GM21423 (cell line): ENCODE measurements around the gene SLC12A3.
A peak's percentile ranks its signal among the peaks of the same experiment; 100 is the strongest.

Experiments used
- ATAC-seq: cut with Tn5 transposase; IDR thresholded peaks from one replicate; pipeline ENCODE4 v1.9.1; 2021; ENCODE audit warnings: mild to moderate bottlenecking, moderate library complexity; ENCODE audit not compliant: unreplicated experiment

Gene SLC12A3

GRCh38 chr16:56938664-56939513, 73.9 kb downstream of the SLC12A3 start:
- no peak for ATAC-seq

- ATAC-seq: no peak
These were observed 74.8 kb downstream of the SLC12A3 start for GRCh38 chr16:56939801-56940200.

- no peak for ATAC-seq
These were observed 76.1 kb downstream of the SLC12A3 start for GRCh38 chr16:56941092-56941491.

- no peak for ATAC-seq
These were observed 76.9 kb downstream of the SLC12A3 start for GRCh38 chr16:56941856-56942331.

GRCh38 chr16:56943761-56944375, 78.9 kb downstream of the SLC12A3 start:
- no peak for ATAC-seq

GRCh38 chr16:56944954-56945839, 80.2 kb downstream of the SLC12A3 start:
- ATAC-seq: no peak

GRCh38 chr16:56945847-56946527, 81.0 kb downstream of the SLC12A3 start:
- no peak for ATAC-seq

- no peak for ATAC-seq
These were observed 82.0 kb downstream of the SLC12A3 start for GRCh38 chr16:56946767-56947603.

GRCh38 chr16:56947604-56947995, 82.6 kb downstream of the SLC12A3 start:
- no peak for ATAC-seq

- ATAC-seq: no peak
These were observed 83.2 kb downstream of the SLC12A3 start for GRCh38 chr16:56948234-56948633.

GRCh38 chr16:56950051-56950450, 85.0 kb downstream of the SLC12A3 start:
- ATAC-seq: no peak

GRCh38 chr16:56950455-56950854, 85.4 kb downstream of the SLC12A3 start:
- no peak for ATAC-seq

- peak; percentile 50 for ATAC-seq
These were observed 86.1 kb downstream of the SLC12A3 start for GRCh38 chr16:56950881-56951771.

- ATAC-seq: no peak
These were observed 88.0 kb downstream of the SLC12A3 start for GRCh38 chr16:56953006-56953405.

GRCh38 chr16:56956076-56956475, 91.1 kb downstream of the SLC12A3 start:
- ATAC-seq: no peak

GRCh38 chr16:56956756-56957155, 91.7 kb downstream of the SLC12A3 start:
- ATAC-seq: no peak

GRCh38 chr16:56960681-56961281, 95.8 kb downstream of the SLC12A3 start:
- ATAC-seq: no peak

- ATAC-seq: no peak
These were observed 96.4 kb downstream of the SLC12A3 start for GRCh38 chr16:56961386-56961785.
